Measurements from ENCODE around the gene DLL4. TPM values are rescaled to one million over a fixed set of nuclear protein-coding genes. Genes with fewer than 3 reads are reported as not detected.

The DLL4 gene
- polyA plus RNA-seq, 4 donors: 0.81 to 14.4 (median 7.3) TPM

GRCh38 chr15:40940296-40940801, 11.2 kb downstream of the DLL4 start:
- 44 to 72% (median 58%) methylated on average over 15 of the region's 15 CpGs for WGBS, 3 donors
- FAIRE-seq: no peak
- Histone ChIP-seq H3K9me3 (ENCODE audit: control insufficient read depth in 2 of 2, insufficient read depth in 1 of 2, low read depth in 1 of 2, low read length in 1 of 2) (no peaks in the 10 kb centered on the region), H3K27ac (ENCODE audit: low read depth in 1 of 3, low read length in 2 of 3) (peak overlapping the region in 2 of 3 donors; percentile 70 to 87), H3K4me3 (ENCODE audit: low read depth in 1 of 3, low read length in 3 of 3) (no peak overlapping the region), H3K27me3 (ENCODE audit: control insufficient read depth in 3 of 3, insufficient read depth in 3 of 3, low read length in 3 of 3) (no peaks in the 10 kb centered on the region), H3K36me3 (ENCODE audit: control insufficient read depth in 3 of 3, insufficient read depth in 2 of 3, low read depth in 1 of 3, low read length in 3 of 3) (peaks cover 0 to 46% (median 0%) of the 10 kb centered on the region in 3 donors), H3K4me1 (ENCODE audit: control insufficient read depth in 3 of 3, insufficient read depth in 2 of 3, low read depth in 1 of 3, low read length in 2 of 3) (peaks cover 0 to 28% (median 0%) of the 10 kb centered on the region in 3 donors)
- no peak for DNase-seq

- Histone ChIP-seq H3K27ac (ENCODE audit: low read depth in 1 of 3, low read length in 2 of 3) (peak overlapping the region; percentile 70 to 87 (median 77)), H3K4me3 (ENCODE audit: low read depth in 1 of 3, low read length in 3 of 3) (peak overlapping the region in 2 of 3 donors; percentile 45 to 65), H3K9me3 (ENCODE audit: control insufficient read depth in 2 of 2, insufficient read depth in 1 of 2, low read depth in 1 of 2, low read length in 1 of 2) (no peaks in the 10 kb centered on the region), H3K27me3 (ENCODE audit: control insufficient read depth in 3 of 3, insufficient read depth in 3 of 3, low read length in 3 of 3) (no peaks in the 10 kb centered on the region), H3K4me1 (ENCODE audit: control insufficient read depth in 3 of 3, insufficient read depth in 2 of 3, low read depth in 1 of 3, low read length in 2 of 3) (peaks cover 0 to 28% (median 0%) of the 10 kb centered on the region in 3 donors), H3K36me3 (ENCODE audit: control insufficient read depth in 3 of 3, insufficient read depth in 2 of 3, low read depth in 1 of 3, low read length in 3 of 3) (peaks cover 0 to 40% (median 0%) of the 10 kb centered on the region in 3 donors)
- WGBS, 3 donors: 19 to 31% (median 27%) methylated on average over 7 of the region's 7 CpGs
- FAIRE-seq (no peak), DNase-seq (no peak)
These were observed 12.0 kb downstream of the DLL4 start for GRCh38 chr15:40941068-40941527.

GRCh38 chr15:40941528-40942336, 12.6 kb downstream of the DLL4 start:
- WGBS, 3 donors: 0 to 1% (median 0%) methylated on average over 46 to 92 of the region's 92 CpGs
- peaks cover 0 to 34% (median 0%) of the 10 kb centered on the region in 3 donors for H3K36me3 ChIP-seq (ENCODE audit: control insufficient read depth in 3 of 3, insufficient read depth in 2 of 3, low read depth in 1 of 3, low read length in 3 of 3)
- no peak for FAIRE-seq
- H3K9me3 ChIP-seq (ENCODE audit: control insufficient read depth in 2 of 2, insufficient read depth in 1 of 2, low read depth in 1 of 2, low read length in 1 of 2): no peaks in the 10 kb centered on the region
- no peaks in the 10 kb centered on the region for H3K27me3 ChIP-seq (ENCODE audit: control insufficient read depth in 3 of 3, insufficient read depth in 3 of 3, low read length in 3 of 3)
- H3K4me1 ChIP-seq (ENCODE audit: control insufficient read depth in 3 of 3, insufficient read depth in 2 of 3, low read depth in 1 of 3, low read length in 2 of 3): peaks cover 0 to 27% (median 0%) of the 10 kb centered on the region in 3 donors
- H3K4me3 ChIP-seq (ENCODE audit: low read depth in 1 of 3, low read length in 3 of 3): peak overlapping the region; percentile 22 to 68 (median 65)
- DNase-seq: peak; percentile 75 to 92
- peak overlapping the region; percentile 76 to 87 (median 77) for H3K27ac ChIP-seq (ENCODE audit: low read depth in 1 of 3, low read length in 2 of 3)

- peak overlapping the region; percentile 76 to 87 (median 77) for H3K27ac ChIP-seq (ENCODE audit: low read depth in 1 of 3, low read length in 2 of 3)
- WGBS, 3 donors: 13 to 32% (median 15%) methylated on average over 15 of the region's 15 CpGs
- FAIRE-seq (no peak), DNase-seq (no peak)
- peaks cover 0 to 27% (median 0%) of the 10 kb centered on the region in 3 donors for H3K36me3 ChIP-seq (ENCODE audit: control insufficient read depth in 3 of 3, insufficient read depth in 2 of 3, low read depth in 1 of 3, low read length in 3 of 3)
- H3K9me3 ChIP-seq (ENCODE audit: control insufficient read depth in 2 of 2, insufficient read depth in 1 of 2, low read depth in 1 of 2, low read length in 1 of 2): no peaks in the 10 kb centered on the region
- H3K27me3 ChIP-seq (ENCODE audit: control insufficient read depth in 3 of 3, insufficient read depth in 3 of 3, low read length in 3 of 3): no peaks in the 10 kb centered on the region
- peak overlapping the region; percentile 22 to 68 (median 65) for H3K4me3 ChIP-seq (ENCODE audit: low read depth in 1 of 3, low read length in 3 of 3)
- H3K4me1 ChIP-seq (ENCODE audit: control insufficient read depth in 3 of 3, insufficient read depth in 2 of 3, low read depth in 1 of 3, low read length in 2 of 3): peaks cover 0 to 23% (median 0%) of the 10 kb centered on the region in 3 donors
These were observed 13.3 kb downstream of the DLL4 start for GRCh38 chr15:40942337-40942854.

- DNase-seq: no peak
- peaks cover 0 to 23% (median 0%) of the 10 kb centered on the region in 3 donors for H3K4me1 ChIP-seq (ENCODE audit: control insufficient read depth in 3 of 3, insufficient read depth in 2 of 3, low read depth in 1 of 3, low read length in 2 of 3)
- peaks cover 0 to 22% (median 0%) of the 10 kb centered on the region in 3 donors for H3K36me3 ChIP-seq (ENCODE audit: control insufficient read depth in 3 of 3, insufficient read depth in 2 of 3, low read depth in 1 of 3, low read length in 3 of 3)
- H3K9me3 ChIP-seq (ENCODE audit: control insufficient read depth in 2 of 2, insufficient read depth in 1 of 2, low read depth in 1 of 2, low read length in 1 of 2): no peaks in the 10 kb centered on the region
- H3K27ac ChIP-seq (ENCODE audit: low read depth in 1 of 3, low read length in 2 of 3): peak overlapping the region in 1 of 3 donors; percentile 87
- H3K4me3 ChIP-seq (ENCODE audit: low read depth in 1 of 3, low read length in 3 of 3): no peak overlapping the region
- FAIRE-seq: no peak
- WGBS, 3 donors: 44 to 70% (median 56%) methylated on average over 12 of the region's 12 CpGs
- no peaks in the 10 kb centered on the region for H3K27me3 ChIP-seq (ENCODE audit: control insufficient read depth in 3 of 3, insufficient read depth in 3 of 3, low read length in 3 of 3)
These were observed 13.7 kb downstream of the DLL4 start for GRCh38 chr15:40942878-40943277.

- no peaks in the 10 kb centered on the region for H3K27me3 ChIP-seq (ENCODE audit: control insufficient read depth in 3 of 3, insufficient read depth in 3 of 3, low read length in 3 of 3)
- peaks cover 0 to 14% (median 0%) of the 10 kb centered on the region in 3 donors for H3K36me3 ChIP-seq (ENCODE audit: control insufficient read depth in 3 of 3, insufficient read depth in 2 of 3, low read depth in 1 of 3, low read length in 3 of 3)
- DNase-seq (no peak), FAIRE-seq (no peak)
- H3K9me3 ChIP-seq (ENCODE audit: control insufficient read depth in 2 of 2, insufficient read depth in 1 of 2, low read depth in 1 of 2, low read length in 1 of 2): no peaks in the 10 kb centered on the region
- 93 to 97% (median 96%) methylated on average over 9 of the region's 9 CpGs for WGBS, 3 donors
- H3K4me1 ChIP-seq (ENCODE audit: control insufficient read depth in 3 of 3, insufficient read depth in 2 of 3, low read depth in 1 of 3, low read length in 2 of 3): peaks cover 0 to 23% (median 0%) of the 10 kb centered on the region in 3 donors
- H3K4me3 ChIP-seq (ENCODE audit: low read depth in 1 of 3, low read length in 3 of 3): no peak overlapping the region
- H3K27ac ChIP-seq (ENCODE audit: low read depth in 1 of 3, low read length in 2 of 3): no peak overlapping the region
These were observed 14.7 kb downstream of the DLL4 start for GRCh38 chr15:40943764-40944365.

GRCh38 chr15:40944510-40945296, 15.6 kb downstream of the DLL4 start:
- Histone ChIP-seq H3K9me3 (ENCODE audit: control insufficient read depth in 2 of 2, insufficient read depth in 1 of 2, low read depth in 1 of 2, low read length in 1 of 2) (no peaks in the 10 kb centered on the region), H3K4me1 (ENCODE audit: control insufficient read depth in 3 of 3, insufficient read depth in 2 of 3, low read depth in 1 of 3, low read length in 2 of 3) (peaks cover 0 to 30% (median 0%) of the 10 kb centered on the region in 3 donors), H3K4me3 (ENCODE audit: low read depth in 1 of 3, low read length in 3 of 3) (no peak overlapping the region), H3K27ac (ENCODE audit: low read depth in 1 of 3, low read length in 2 of 3) (no peak overlapping the region), H3K27me3 (ENCODE audit: control insufficient read depth in 3 of 3, insufficient read depth in 3 of 3, low read length in 3 of 3) (no peaks in the 10 kb centered on the region), H3K36me3 (ENCODE audit: control insufficient read depth in 3 of 3, insufficient read depth in 2 of 3, low read depth in 1 of 3, low read length in 3 of 3) (peaks cover 0 to 7% (median 0%) of the 10 kb centered on the region in 3 donors)
- 88 to 94% (median 93%) methylated on average over 11 of the region's 11 CpGs for WGBS, 3 donors
- DNase-seq (no peak), FAIRE-seq (no peak)
